Kidney epithelial cell (primary cell): ENCODE results near the gene WDR37. TPM values are rescaled to one million over a fixed set of nuclear protein-coding genes. Genes with fewer than 3 reads are reported as not detected.

Experiments used
- DNase-seq: peaks from one replicate; pipeline ENCODE4 v3.0.0-alpha.2; 2010; ENCODE audit warnings: low read depth
- H3K27me3 ChIP-seq: 2 replicates; pipeline ENCODE4 v1.6.0; 2011; ENCODE audit warnings: low read length; ENCODE audit not compliant: control insufficient read depth, insufficient read depth
- H3K36me3 ChIP-seq: 2 replicates; pipeline ENCODE4 v1.5.1; 2011; ENCODE audit warnings: low read length; ENCODE audit not compliant: control insufficient read depth, insufficient read depth
- H3K4me3 ChIP-seq: 2 replicates; pipeline ENCODE4 v1.5.1; 2011; ENCODE audit warnings: low read depth, mild to moderate bottlenecking, control low read depth, low read length
- CTCF ChIP-seq: IDR thresholded peaks from 2 replicates; pipeline ENCODE4 v1.5.1; 2011; ENCODE audit warnings: mild to moderate bottlenecking, moderate library complexity, low read length, control low read depth, inconsistent platforms; ENCODE audit not compliant: insufficient read depth, poor library complexity, severe bottlenecking
- total RNA-seq: library from RNA; depleted of rRNA; stranded (reverse); fragments of >200 nt; gene quantifications from 2 replicates; pipeline ENCODE4 v1.2.3, GENCODE V29; 2015

WDR37 gene
- total RNA-seq, 1 donor from 2014 or later = 15.1 TPM

DNA sequence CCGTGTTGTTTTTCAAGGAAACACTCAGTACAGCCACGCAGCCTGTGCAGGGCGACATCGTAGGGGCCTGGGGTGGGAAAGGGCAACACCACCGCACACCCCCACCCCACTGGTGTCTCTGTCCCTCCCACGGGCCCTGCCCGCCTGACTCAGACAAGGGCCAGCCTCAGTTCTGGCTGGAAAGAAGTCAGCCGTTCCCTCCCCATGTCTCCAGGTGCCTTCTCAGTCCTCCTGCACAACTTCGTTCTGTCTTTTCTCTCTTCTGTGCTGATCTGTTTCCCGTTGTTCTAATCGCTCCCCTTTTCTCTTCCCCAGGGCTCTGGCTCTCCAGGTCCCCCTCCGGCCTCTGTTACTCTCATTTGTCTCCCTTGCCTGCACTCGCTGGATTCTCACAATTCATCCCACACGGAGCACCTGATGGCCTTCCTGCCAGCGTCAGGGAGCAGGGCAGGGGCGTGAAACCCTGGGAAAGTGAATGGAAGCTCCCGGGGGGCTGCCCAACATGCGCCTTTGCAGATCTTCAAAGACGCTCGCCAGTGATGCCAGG is 97.7 kb downstream of the WDR37 start:
- peaks cover under 1% of the 10 kb centered on the region for H3K27me3 ChIP-seq
- no peak for DNase-seq
- no peaks in the 10 kb centered on the region for H3K36me3 ChIP-seq
- TF ChIP-seq CTCF = no peak
- H3K4me3 ChIP-seq = no peak overlapping the region

DNA sequence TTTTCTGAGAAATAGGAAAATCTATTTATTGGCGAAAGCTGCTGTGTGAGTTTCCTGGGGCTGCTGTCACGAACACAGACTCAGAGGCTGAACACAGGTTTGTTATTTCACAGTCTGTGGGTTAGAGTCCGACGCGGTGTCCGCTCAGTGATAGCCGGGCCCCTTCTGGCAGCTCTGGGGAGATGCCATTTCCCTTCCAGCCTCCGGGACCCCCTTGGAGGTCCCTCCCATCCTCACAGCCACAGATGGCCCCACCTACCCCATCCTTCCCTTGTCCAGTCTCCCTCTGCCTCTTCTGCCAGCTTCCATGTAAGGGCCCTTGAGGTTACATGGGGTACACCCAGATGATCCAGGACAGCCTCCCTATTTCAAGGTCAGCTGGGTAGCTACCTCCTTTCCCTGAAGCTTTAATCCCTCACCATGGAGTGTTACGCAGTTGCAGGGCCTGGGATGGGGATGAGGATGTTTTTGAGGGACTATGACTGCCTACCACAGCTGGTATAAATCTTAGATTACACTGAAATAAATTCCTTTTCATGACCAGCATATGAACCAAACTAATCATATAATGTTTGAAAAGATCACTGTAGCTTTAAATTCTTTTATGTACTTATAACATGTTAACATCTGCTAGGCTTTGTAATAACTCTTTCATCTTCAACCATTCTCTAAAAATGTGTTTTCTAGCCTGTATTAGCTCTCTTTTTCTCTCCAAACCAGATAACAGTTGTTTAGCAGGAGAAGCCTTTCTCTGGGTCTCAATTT is 98.5 kb downstream of the WDR37 start:
- Histone ChIP-seq H3K4me3 (no peak overlapping the region), H3K27me3 (peaks cover 4% of the 10 kb centered on the region), H3K36me3 (no peaks in the 10 kb centered on the region)
- DNase-seq = no peak
- TF ChIP-seq CTCF = no peak

DNA sequence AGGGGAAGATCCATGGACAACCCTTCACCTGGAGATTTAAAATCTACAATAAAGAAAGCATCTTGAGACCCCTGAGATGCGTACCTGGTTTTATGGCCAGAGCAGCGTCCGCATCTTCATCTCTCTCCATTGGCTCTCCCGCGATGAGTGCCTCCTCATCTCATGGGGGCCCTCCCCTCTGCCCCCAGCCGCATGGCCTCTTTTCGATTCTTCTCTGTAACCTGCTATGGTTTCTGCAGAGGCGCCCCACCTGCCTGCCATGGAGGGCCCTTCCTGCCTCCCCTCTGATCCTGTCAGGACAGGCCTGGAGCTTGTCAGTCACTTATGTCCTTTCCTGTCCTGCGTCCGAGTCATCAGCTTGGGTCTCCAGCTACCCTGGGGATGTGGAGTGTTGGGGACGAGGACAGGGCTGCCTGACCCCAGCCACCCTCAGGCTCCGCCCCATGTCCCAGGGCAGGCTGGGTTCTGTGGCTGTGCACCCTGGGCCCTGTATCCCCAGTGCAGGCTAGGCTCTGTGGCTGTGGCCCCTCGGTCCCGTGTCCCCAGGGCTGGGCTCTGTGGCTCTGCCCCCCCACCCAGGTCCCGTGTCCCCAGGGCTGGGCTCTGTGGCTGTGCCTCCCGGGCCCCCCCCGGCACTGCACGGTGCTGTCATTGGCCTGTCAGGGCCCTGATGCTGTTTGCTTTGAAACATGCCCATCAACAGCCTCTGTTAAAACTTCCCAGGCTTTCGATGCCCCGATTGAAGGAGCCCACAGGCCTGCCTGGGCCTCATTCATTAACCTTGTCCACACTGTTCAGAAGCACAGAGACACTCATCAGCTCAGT is 99.8 kb downstream of the WDR37 start:
- no peak for DNase-seq
- Histone ChIP-seq H3K36me3 (no peaks in the 10 kb centered on the region), H3K4me3 (no peak overlapping the region), H3K27me3 (peaks cover 4% of the 10 kb centered on the region)
- TF ChIP-seq CTCF = no peak

- no peak for TF ChIP-seq CTCF
Observed at GRCh38 chr10:1156616-1156886, 100.4 kb downstream of the WDR37 start.

DNA sequence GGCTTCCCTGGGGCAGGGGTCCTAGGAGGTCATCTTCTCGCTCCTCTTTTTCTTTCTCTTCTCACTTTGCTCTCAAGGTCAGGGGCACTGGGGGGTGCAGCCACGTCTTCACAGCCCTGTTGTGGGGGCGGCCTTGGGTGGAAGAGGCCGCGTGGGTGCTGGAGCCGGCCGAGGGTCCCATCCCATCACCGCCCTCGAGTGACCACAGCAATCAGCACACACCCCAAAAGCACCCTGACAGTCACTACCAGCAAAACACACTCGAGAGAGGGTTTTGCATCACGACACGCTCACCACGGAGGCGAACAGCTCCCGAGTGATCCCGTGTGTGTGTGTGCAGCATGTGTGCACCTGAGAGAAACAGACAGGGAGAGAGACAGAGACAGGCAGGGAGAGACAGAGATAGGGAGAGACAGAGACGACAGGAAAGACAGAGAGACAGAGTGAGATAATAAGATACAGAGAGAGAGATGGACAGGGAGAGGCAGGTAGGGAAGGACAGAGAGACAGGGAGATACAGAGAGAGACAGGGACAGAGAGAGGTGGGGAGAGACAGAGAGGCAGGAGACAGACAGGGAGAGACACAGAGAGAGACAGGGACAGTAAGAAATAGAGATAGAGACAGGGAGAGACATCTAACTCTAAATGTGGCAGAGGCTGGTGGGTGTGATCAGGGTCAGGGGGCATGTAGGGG is 100.9 kb downstream of the WDR37 start:
- no peak for TF ChIP-seq CTCF
- Histone ChIP-seq H3K36me3 (no peaks in the 10 kb centered on the region), H3K4me3 (no peak overlapping the region), H3K27me3 (peaks cover 4% of the 10 kb centered on the region)
- DNase-seq = no peak

More at GRCh38 chr10:1156616-1156886, 100.4 kb downstream of the WDR37 start:
- no peak overlapping the region for H3K4me3 ChIP-seq
- DNase-seq = no peak
- peaks cover 4% of the 10 kb centered on the region for H3K27me3 ChIP-seq
- H3K36me3 ChIP-seq = no peaks in the 10 kb centered on the region
